ENCODE measurements around the gene PAFAH1B1. TPM values are rescaled to one million over a fixed set of nuclear protein-coding genes. Genes with fewer than 3 reads are reported as not detected.

PAFAH1B1 gene
- total and polyA plus RNA-seq, 7 donors: 35.4 to 139 (median 97.6) TPM

DNA sequence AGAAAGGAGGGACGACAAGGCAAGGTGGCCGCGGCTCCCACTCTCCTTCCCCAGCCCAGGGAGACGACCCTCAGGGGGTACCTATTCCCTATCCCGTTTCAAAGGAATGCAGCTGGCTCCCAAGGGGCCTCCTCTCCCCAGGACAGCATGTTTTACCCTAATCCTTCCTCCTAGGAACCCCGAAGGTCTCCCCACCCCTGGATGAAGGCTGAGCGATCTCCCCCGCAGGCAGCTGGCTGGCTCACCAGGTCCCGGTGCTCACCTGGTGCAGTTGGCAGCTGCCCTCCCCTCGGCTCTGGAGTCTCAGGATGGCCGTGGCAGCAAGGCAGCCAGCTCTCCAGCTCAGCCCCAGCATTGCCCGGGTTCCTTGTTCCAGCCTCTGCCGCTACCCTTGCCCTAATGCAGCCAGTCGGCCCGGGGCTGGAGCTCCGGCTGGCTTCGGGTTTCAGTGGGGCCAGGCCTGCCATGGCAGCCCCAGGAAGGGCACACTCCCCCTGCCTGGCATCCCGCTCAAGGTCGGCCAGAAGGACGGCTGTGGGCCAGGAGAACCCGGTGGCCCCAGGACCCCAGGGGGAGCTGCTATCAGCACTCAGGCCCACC is 113.6 kb downstream of the PAFAH1B1 start:
- H3K9me3 ChIP-seq: no peaks in the 10 kb centered on the region
- H3K27ac ChIP-seq: peak overlapping the region; percentile 20 to 92 (median 84)
- H3K4me3 ChIP-seq: no peak overlapping the region
- intact Hi-C loops (cut with DNase I): loop anchor here (5.0 kb wide), 1 partner anchor 285 kb away; no protein-coding TSS in a partner anchor
- TF ChIP-seq POLR2A (IDR thresholded peaks at IDR 0.05) (no peak), EP300 (IDR thresholded peaks at IDR 0.05) (no peak), POLR2AphosphoS5 (IDR thresholded peaks at IDR 0.05) (no peak)
- TF ChIP-seq, protein P1, sequence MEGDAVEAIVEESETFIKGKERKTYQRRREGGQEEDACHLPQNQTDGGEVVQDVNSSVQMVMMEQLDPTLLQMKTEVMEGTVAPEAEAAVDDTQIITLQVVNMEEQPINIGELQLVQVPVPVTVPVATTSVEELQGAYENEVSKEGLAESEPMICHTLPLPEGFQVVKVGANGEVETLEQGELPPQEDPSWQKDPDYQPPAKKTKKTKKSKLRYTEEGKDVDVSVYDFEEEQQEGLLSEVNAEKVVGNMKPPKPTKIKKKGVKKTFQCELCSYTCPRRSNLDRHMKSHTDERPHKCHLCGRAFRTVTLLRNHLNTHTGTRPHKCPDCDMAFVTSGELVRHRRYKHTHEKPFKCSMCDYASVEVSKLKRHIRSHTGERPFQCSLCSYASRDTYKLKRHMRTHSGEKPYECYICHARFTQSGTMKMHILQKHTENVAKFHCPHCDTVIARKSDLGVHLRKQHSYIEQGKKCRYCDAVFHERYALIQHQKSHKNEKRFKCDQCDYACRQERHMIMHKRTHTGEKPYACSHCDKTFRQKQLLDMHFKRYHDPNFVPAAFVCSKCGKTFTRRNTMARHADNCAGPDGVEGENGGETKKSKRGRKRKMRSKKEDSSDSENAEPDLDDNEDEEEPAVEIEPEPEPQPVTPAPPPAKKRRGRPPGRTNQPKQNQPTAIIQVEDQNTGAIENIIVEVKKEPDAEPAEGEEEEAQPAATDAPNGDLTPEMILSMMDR (IDR thresholded peaks at IDR 0.05): no peak
- no peaks in the 10 kb centered on the region for H3K27me3 ChIP-seq
- peak; percentile 55 for DNase-seq
- WGBS, 2 donors: 65 to 88% methylated on average over 21 of the region's 21 CpGs
- peaks cover 0 to 61% (median 50%) of the 10 kb centered on the region in 4 donors for H3K4me1 ChIP-seq
- peaks cover 13 to 23% (median 13%) of the 10 kb centered on the region in 4 donors for H3K36me3 ChIP-seq

DNA sequence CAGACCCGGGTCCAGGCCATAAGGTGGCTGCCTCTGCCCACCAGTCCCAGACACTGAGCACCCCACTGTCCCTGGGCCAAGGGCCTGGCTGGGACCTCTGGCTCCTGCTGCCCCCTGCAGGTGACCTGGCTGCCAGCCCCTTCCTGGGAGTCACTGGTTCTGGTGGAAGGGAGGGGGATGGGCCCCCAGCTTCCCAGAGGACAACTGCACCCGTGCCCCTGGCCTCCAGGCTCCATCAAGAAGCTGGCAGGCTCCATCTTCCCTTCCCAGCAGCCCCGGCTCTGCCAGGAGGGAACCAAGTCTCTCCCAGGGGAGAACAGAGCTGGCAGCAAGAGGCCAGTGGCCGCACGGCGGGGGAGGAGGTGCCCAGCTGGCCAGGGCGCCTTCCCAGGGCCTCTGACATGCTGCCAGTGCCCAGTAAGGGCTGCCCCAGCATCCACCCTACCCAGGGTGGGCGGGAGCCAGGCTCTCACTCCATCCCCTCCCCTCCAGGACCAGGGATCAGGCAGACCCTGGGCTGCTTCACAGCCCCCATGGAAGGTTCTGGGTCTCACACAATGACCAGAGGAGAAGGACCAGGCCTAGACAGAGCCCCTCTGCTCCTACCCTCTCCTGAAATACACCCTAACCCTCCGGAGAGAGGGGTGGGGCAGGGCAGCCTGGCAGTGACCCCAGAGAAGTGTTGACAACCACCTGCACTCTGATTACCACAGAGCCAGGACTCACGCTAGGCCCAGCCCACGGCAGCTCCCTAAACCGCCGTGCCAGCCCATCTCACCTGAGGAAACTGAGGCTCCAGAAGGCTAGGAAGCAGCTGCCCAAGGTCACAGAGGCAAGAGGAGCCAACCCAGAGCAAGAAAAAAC is 114.5 kb downstream of the PAFAH1B1 start:
- Histone ChIP-seq H3K4me1 (peaks cover 0 to 71% (median 55%) of the 10 kb centered on the region in 4 donors), H3K36me3 (peaks cover 5 to 14% (median 7%) of the 10 kb centered on the region in 4 donors), H3K27ac (peak overlapping the region; percentile 20 to 92 (median 84)), H3K4me3 (no peak overlapping the region), H3K9me3 (no peaks in the 10 kb centered on the region), H3K27me3 (no peaks in the 10 kb centered on the region)
- peak; percentile 74 for DNase-seq
- TF ChIP-seq, protein P1 (IDR thresholded peaks at IDR 0.05): peak in 1 of 4 experiments; percentile 21
- no peak for TF ChIP-seq POLR2A (IDR thresholded peaks at IDR 0.05)
- WGBS, 2 donors: 43 to 80% methylated on average over 13 of the region's 13 CpGs
- intact Hi-C loops (cut with DNase I): loop anchor here (5.0 kb wide), 1 partner anchor 286 kb away; no protein-coding TSS in a partner anchor

DNA sequence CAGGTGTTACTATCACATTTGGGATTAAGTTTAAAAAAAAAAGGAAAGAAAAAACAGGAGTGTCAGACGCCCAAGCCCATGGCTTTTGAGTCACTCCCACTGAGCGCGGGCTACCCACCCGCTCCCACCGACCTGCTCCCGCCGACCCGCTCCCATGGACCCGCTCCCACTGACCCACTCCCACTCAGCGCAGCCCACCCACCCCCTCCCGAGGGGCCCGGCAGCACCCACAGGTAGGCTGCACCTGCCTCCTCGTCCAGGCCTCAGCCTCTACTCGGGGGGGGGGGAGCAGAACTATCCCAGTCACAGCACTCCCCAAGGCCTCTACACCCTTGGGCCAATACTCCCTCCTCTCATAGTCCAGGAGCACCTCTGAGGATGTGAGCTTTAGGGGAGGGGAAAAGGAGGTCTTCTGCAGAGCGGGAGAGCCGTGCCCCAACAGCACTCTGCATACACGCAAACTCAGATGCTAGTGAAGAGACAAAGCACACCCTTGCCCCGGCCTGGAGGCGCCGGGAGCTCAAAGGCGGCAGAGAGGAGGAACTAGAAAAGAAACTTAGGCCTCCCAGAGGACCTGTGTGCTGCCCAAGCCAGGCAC is 115.2 kb downstream of the PAFAH1B1 start:
- peak overlapping the region in 1 of 4 donors; percentile 98 for H3K4me3 ChIP-seq
- no peaks in the 10 kb centered on the region for H3K27me3 ChIP-seq
- 32 to 74% methylated on average over 21 of the region's 21 CpGs for WGBS, 2 donors
- intact Hi-C loops (cut with DNase I): loop anchor here (5.0 kb wide), 1 partner anchor 286 kb away; no protein-coding TSS in a partner anchor
- H3K36me3 ChIP-seq: peaks cover 0 to 6% (median under 1%) of the 10 kb centered on the region in 4 donors
- H3K27ac ChIP-seq: peak overlapping the region; percentile 81 to 92 (median 85)
- no peak for TF ChIP-seq POLR2A (IDR thresholded peaks at IDR 0.05)
- TF ChIP-seq POLR2AphosphoS5 (IDR thresholded peaks at IDR 0.05): no peak
- TF ChIP-seq, protein P1 (IDR thresholded peaks at IDR 0.05): no peak
- no peak for TF ChIP-seq EP300 (IDR thresholded peaks at IDR 0.05)
- no peak for DNase-seq
- no peaks in the 10 kb centered on the region for H3K9me3 ChIP-seq
- H3K4me1 ChIP-seq: peaks cover 0 to 75% (median 59%) of the 10 kb centered on the region in 4 donors

DNA sequence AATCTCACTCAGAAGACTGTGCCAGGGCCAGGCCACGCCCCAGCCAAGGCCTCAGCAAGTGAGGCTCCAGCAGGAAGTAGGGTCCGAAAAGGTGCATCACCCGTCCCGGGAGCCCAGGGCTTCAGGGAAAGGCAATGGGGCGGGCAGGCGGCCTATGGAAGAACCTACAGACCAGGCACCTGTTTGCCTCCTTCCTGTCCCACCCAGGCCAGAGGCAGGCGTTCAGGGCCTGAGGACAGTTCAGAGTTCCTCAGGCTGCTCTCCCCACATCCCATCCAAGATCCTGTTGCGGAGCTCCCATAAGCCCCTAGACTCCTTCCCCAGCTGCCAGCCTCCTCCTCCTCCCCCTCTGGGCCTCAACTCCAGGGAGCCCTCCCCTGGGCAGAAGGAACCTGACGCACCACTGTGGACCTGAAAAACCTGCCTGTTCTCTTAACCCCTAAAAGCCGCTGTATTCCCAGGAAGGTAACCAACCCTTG is 115.8 kb downstream of the PAFAH1B1 start:
- no peak for TF ChIP-seq EP300 (IDR thresholded peaks at IDR 0.05)
- TF ChIP-seq POLR2AphosphoS5 (IDR thresholded peaks at IDR 0.05): no peak
- TF ChIP-seq POLR2A (IDR thresholded peaks at IDR 0.05): no peak
- TF ChIP-seq, protein P1 (IDR thresholded peaks at IDR 0.05): no peak
- Histone ChIP-seq H3K27ac (peak overlapping the region; percentile 81 to 92 (median 85)), H3K4me1 (peaks cover 0 to 75% (median 59%) of the 10 kb centered on the region in 4 donors), H3K9me3 (no peaks in the 10 kb centered on the region), H3K27me3 (no peaks in the 10 kb centered on the region), H3K36me3 (peaks cover 0 to under 1% (median 0%) of the 10 kb centered on the region in 4 donors), H3K4me3 (peak overlapping the region in 2 of 4 donors; percentile 4 to 98)
- 16 to 55% methylated on average over 10 of the region's 10 CpGs for WGBS, 2 donors
- intact Hi-C loops (cut with DNase I): loop anchor here (5.0 kb wide), 1 partner anchor 287 kb away; no protein-coding TSS in a partner anchor
- peak; percentile 64 for DNase-seq
